ENCODE data around the gene ADCY5.

- TF ChIP-seq, protein P1, sequence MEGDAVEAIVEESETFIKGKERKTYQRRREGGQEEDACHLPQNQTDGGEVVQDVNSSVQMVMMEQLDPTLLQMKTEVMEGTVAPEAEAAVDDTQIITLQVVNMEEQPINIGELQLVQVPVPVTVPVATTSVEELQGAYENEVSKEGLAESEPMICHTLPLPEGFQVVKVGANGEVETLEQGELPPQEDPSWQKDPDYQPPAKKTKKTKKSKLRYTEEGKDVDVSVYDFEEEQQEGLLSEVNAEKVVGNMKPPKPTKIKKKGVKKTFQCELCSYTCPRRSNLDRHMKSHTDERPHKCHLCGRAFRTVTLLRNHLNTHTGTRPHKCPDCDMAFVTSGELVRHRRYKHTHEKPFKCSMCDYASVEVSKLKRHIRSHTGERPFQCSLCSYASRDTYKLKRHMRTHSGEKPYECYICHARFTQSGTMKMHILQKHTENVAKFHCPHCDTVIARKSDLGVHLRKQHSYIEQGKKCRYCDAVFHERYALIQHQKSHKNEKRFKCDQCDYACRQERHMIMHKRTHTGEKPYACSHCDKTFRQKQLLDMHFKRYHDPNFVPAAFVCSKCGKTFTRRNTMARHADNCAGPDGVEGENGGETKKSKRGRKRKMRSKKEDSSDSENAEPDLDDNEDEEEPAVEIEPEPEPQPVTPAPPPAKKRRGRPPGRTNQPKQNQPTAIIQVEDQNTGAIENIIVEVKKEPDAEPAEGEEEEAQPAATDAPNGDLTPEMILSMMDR (IDR thresholded peaks at IDR 0.05): no peak
- TF ChIP-seq EP300 (IDR thresholded peaks at IDR 0.05): no peak
- no peak for TF ChIP-seq POLR2A (IDR thresholded peaks at IDR 0.05)
These were observed 65.5 kb downstream of the ADCY5 start for GRCh38 chr3:123383091-123384053.
